ENCODE results near the gene HBB. TPM values are rescaled to one million over a fixed set of nuclear protein-coding genes. Genes with fewer than 3 reads are reported as not detected.

Gene HBB
- polyA plus RNA-seq, 1 donor from 2014 or later: 60.1 TPM

DNA sequence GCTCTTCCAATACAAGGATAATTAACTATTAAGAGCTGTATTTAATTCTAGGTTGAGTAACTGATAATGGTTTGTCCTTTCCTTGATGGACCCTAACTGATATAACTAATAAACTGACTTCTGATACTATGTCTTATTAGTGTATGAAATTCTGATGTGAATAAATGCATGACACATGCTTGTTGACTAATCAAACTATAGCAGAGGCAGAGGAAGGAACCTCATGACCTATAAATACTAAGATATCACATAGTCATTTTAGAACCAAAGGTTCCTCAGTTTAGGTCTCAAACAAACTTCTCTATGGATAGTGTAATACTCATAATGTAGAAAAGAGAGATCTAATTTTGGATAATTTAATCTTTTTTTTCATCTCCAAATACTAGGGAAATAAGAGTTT lies 12.2 kb upstream of the HBB start:
- H3K4me1 Mint-ChIP-seq: peaks cover 0 to 4% (median 0%) of the 10 kb centered on the region in 3 donors
- H3K4me3 Mint-ChIP-seq: no peak overlapping the region
- no peaks in the 10 kb centered on the region for H3K9me3 Mint-ChIP-seq
- no peak overlapping the region for H3K27ac Mint-ChIP-seq
- H3K27me3 Mint-ChIP-seq: peaks cover 4% of the 10 kb centered on the region
- H3K36me3 Mint-ChIP-seq: no peaks in the 10 kb centered on the region

DNA sequence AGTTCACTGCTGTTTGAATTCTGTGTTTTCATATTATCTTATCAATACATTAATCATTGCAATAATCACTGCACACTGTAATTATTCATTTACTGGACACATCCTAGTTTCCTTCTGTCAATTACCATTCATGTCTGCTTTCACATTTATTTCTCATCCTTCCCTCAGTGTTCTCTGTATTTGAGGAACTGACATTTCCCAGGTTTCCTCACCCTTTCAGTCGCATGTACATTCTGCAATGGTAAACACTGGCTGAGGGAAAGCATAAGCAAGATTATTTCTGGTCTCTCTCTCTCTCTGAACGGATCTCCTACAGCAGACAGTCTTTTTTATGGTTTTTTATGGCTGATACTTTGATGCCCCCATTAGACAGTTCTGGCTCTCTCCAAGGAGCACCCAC lies 11.6 kb upstream of the HBB start:
- peaks cover 4% of the 10 kb centered on the region for H3K27me3 Mint-ChIP-seq
- no peaks in the 10 kb centered on the region for H3K9me3 Mint-ChIP-seq
- no peaks in the 10 kb centered on the region for H3K36me3 Mint-ChIP-seq
- peaks cover 0 to 4% (median 0%) of the 10 kb centered on the region in 3 donors for H3K4me1 Mint-ChIP-seq
- no peak overlapping the region for H3K4me3 Mint-ChIP-seq
- H3K27ac Mint-ChIP-seq: no peak overlapping the region

DNA sequence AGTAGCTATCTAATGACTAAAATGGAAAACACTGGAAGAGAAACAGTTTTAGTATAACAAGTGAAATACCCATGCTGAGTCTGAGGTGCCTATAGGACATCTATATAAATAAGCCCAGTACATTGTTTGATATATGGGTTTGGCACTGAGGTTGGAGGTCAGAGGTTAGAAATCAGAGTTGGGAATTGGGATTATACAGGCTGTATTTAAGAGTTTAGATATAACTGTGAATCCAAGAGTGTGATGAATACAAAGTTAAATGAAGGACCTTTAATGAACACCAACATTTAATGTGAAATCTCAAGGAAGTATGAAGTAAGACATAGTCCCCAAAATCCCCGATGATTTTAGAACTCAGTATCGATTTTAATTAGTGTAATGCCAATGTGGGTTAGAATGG lies 10.5 kb upstream of the HBB start:
- Mint-ChIP-seq H3K4me1 (peaks cover 0 to 4% (median 0%) of the 10 kb centered on the region in 3 donors), H3K4me3 (no peak overlapping the region), H3K27me3 (peaks cover 4% of the 10 kb centered on the region), H3K9me3 (no peaks in the 10 kb centered on the region), H3K27ac (no peak overlapping the region), H3K36me3 (no peaks in the 10 kb centered on the region)

DNA sequence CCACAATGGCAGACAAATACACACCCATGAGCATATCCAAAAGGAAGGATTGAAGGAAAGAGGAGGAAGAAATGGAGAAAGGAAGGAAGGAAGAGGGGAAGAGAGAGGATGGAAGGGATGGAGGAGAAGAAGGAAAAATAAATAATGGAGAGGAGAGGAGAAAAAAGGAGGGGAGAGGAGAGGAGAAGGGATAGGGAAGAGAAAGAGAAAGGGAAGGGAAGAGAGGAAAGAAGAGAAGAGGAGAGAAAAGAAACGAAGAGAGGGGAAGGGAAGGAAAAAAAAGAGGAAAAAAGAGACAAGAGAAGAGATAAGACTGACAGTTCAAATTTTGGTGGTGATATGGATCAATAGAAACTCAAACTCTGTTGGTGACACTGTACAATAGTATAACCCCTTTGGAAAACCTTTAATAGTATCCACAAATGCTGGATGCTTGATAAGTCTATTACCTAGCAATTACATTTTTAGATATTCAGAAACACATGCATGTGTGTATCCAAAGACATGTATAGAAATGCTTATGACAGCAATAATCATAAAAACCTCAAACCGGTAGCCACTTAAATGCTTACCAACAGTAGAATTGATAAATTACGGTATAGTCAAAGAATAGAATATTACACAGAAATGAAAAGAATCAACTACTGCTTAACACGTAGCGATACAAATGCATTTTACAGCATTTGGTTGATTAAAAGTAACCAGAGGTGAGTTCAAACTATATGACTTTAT lies 8.7 kb upstream of the HBB start:
- H3K36me3 Mint-ChIP-seq: no peaks in the 10 kb centered on the region
- no peak overlapping the region for H3K4me3 Mint-ChIP-seq

DNA sequence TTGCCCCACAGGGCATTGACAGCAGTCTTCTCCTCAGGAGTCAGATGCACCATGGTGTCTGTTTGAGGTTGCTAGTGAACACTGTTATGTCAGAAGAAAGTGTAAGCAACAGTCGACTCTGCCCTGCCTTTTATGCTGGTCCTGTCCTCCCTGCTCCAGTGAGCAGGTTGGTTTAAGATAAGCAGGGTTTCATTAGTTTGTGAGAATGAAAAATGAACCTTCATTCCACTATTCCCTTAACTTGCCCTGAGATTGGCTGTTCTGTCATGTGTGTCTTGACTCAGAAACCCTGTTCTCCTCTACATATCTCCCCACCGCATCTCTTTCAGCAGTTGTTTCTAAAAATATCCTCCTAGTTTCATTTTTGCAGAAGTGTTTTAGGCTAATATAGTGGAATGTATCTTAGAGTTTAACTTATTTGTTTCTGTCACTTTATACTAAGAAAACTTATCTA lies 7.5 kb upstream of the HBB start, which contains the start of gene HBD:
HBD (minus strand) TSS at position 103 of the 454 bp plus-strand sequence; CDS start at position 53, 50 bp downstream.
- H3K9me3 Mint-ChIP-seq: no peaks in the 10 kb centered on the region
- peaks cover 0 to 4% (median 0%) of the 10 kb centered on the region in 3 donors for H3K4me1 Mint-ChIP-seq
- no peaks in the 10 kb centered on the region for H3K36me3 Mint-ChIP-seq
- H3K27me3 Mint-ChIP-seq: peaks cover 3% of the 10 kb centered on the region
- H3K4me3 Mint-ChIP-seq: no peak within 1 kb of the TSS
- no peak within 1 kb of the TSS for H3K27ac Mint-ChIP-seq

More for the DNA sequence above, 8.7 kb upstream of the HBB start:
- no peak overlapping the region for H3K27ac Mint-ChIP-seq
- peaks cover 0 to 4% (median 0%) of the 10 kb centered on the region in 3 donors for H3K4me1 Mint-ChIP-seq
- no peaks in the 10 kb centered on the region for H3K9me3 Mint-ChIP-seq
- peaks cover 3% of the 10 kb centered on the region for H3K27me3 Mint-ChIP-seq

DNA sequence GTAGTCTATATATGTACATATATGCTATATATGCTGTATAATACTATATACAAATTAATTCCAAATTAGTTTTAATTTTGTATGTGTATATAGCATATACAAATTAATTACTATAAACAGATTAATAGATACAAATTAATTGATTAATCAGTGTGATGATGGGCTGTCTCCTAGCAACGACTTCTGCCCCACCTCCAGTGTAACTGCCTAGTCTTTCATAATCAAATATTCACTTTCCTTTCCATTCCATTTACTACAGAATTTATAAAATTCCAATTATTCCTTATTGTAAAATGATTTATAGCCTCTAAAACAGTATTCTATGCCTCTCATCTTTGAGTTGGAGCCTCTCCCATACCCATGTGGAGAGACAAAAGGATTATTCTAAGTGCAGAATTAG lies 6.4 kb upstream of the HBB start:
- peaks cover 0 to 4% (median 0%) of the 10 kb centered on the region in 3 donors for H3K4me1 Mint-ChIP-seq
- H3K4me3 Mint-ChIP-seq: no peak overlapping the region
- peaks cover 3% of the 10 kb centered on the region for H3K27me3 Mint-ChIP-seq
- H3K36me3 Mint-ChIP-seq: no peaks in the 10 kb centered on the region
- H3K27ac Mint-ChIP-seq: no peak overlapping the region
- H3K9me3 Mint-ChIP-seq: no peaks in the 10 kb centered on the region

DNA sequence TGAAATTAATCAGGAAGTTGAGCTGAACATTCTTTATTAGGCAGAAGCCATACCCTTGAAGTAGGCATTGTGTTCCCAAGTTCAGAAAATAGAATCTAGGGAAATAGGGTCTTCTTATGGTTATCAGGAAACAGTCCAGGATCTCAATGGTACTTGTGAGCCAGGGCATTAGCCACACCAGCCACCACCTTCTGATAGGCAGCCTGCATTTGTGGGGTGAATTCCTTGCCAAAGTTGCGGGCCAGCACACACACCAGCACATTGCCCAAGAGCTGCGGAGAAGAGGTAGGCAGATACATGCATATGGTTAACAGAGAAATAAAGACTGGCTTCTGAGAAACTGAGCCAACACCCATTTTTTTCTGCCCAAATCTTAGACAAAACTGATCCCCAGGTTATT lies 6.0 kb upstream of the HBB start:
- H3K4me3 Mint-ChIP-seq: no peak overlapping the region

DNA sequence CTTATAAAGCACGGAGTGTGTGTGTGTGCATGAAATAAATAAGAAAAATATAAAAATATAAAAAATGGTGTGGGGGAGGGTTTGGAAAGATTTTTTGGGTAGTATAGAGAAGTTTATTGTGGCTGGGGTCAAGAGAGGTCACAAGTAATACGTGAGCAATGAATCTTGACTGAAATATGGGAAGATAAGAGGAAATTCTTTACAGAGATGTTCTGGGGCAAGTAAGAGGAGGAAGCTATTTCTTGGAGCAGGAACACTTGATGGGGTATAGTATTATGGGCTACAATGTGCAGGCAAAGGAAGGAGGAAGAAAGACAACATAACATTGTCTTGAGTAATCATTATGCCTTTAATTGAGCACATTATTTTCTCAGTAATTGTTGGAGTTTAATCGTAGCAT lies 5.3 kb upstream of the HBB start:
- H3K36me3 Mint-ChIP-seq: no peaks in the 10 kb centered on the region
- peaks cover 3% of the 10 kb centered on the region for H3K27me3 Mint-ChIP-seq
- H3K27ac Mint-ChIP-seq: no peak overlapping the region
- H3K4me3 Mint-ChIP-seq: no peak overlapping the region
- no peaks in the 10 kb centered on the region for H3K9me3 Mint-ChIP-seq
- H3K4me1 Mint-ChIP-seq: peaks cover 0 to 4% (median 0%) of the 10 kb centered on the region in 3 donors

More for the DNA sequence above, 6.0 kb upstream of the HBB start:
- H3K9me3 Mint-ChIP-seq: no peaks in the 10 kb centered on the region
- H3K27me3 Mint-ChIP-seq: peaks cover 3% of the 10 kb centered on the region
- no peaks in the 10 kb centered on the region for H3K36me3 Mint-ChIP-seq
- no peak overlapping the region for H3K27ac Mint-ChIP-seq
- peaks cover 0 to 4% (median 0%) of the 10 kb centered on the region in 3 donors for H3K4me1 Mint-ChIP-seq

DNA sequence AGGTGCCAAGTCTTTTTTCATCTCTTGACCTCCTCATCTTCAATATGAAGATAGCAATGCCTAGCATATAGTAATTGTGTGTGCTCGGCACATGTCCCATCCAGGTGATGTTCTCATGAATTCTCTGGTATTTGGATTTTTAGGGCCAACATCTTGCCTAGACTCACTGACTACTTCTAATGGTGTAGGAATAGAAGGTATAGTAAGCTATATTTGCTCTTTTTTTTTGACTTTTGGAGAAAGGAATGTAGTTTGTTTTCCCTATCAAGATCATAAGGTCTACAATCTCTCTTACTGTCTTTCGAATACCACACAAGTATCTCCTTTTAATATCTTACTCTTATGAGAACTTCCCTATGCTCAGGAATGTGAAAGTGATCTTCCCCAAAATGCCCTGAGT lies 4.2 kb upstream of the HBB start:
- Mint-ChIP-seq H3K36me3 (no peaks in the 10 kb centered on the region), H3K4me1 (peaks cover 0 to 4% (median 0%) of the 10 kb centered on the region in 3 donors), H3K4me3 (no peak overlapping the region), H3K9me3 (no peaks in the 10 kb centered on the region), H3K27ac (no peak overlapping the region), H3K27me3 (peaks cover 2% of the 10 kb centered on the region)

DNA sequence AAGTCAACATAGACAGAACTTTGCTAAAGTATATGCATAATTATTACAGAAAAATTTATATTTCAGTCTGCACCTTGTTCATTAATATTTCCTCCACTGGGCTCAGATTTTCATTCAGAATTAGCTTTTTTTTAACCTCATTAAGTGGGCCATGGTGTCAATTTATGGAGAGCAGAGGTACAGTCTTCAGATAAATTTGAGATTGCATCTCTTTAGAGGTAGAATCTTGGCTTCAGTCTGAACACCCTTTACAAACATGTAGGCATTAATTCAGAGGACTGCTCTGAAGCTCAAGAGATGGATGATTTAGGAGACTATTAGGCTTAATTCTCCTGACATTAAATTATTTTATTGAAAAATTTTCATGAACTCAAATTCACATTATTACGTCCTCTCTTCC lies 3.4 kb upstream of the HBB start:
- Mint-ChIP-seq H3K36me3 (no peaks in the 10 kb centered on the region), H3K9me3 (no peaks in the 10 kb centered on the region), H3K4me3 (no peak overlapping the region), H3K27ac (no peak overlapping the region), H3K4me1 (peaks cover 0 to 4% (median 0%) of the 10 kb centered on the region in 3 donors), H3K27me3 (peaks cover 2% of the 10 kb centered on the region)

DNA sequence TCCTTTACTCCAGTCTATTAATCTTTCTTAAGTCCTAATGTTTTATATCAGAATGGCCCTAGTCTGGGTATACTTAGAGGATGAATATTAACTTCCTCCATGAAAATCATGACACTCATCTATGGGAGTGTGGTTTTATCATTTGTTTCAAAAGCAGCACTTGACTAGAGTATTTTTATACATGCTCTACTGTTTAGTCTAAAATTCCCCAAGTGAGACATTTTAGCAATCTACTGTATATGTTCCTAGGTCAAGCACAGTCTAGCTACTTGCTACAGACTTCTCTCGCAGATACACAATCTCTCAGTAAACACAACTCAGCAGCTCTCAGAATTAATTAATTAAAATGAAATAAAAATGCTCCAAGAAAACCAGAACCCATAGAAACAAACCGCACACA lies 2.9 kb upstream of the HBB start:
- Mint-ChIP-seq H3K4me1 (peaks cover 0 to 4% (median 0%) of the 10 kb centered on the region in 3 donors), H3K27me3 (peaks cover 2% of the 10 kb centered on the region), H3K9me3 (no peaks in the 10 kb centered on the region), H3K27ac (no peak overlapping the region), H3K4me3 (no peak overlapping the region), H3K36me3 (no peaks in the 10 kb centered on the region)

DNA sequence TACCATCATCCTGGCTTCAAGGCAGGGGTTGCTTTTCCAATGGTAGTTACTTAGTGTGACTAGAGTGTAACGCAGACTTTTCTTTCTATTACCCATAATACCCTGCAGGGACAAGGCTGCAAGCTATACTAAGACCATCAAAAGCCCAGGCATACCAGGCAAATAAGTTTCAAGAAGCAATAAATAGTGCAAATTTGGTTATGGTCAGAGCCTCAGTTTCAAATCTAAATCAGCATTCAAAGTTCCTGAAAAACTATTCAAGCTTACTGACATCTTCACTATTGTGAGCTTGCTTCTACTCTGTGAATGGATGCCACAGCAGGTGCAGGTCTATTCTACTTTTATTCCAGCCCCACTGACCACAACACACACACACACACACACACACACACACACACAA lies 2.5 kb upstream of the HBB start:
- Mint-ChIP-seq H3K27ac (no peak overlapping the region), H3K27me3 (no peaks in the 10 kb centered on the region), H3K9me3 (no peaks in the 10 kb centered on the region), H3K4me3 (no peak overlapping the region), H3K36me3 (no peaks in the 10 kb centered on the region), H3K4me1 (peaks cover 0 to under 1% (median 0%) of the 10 kb centered on the region in 3 donors)

DNA sequence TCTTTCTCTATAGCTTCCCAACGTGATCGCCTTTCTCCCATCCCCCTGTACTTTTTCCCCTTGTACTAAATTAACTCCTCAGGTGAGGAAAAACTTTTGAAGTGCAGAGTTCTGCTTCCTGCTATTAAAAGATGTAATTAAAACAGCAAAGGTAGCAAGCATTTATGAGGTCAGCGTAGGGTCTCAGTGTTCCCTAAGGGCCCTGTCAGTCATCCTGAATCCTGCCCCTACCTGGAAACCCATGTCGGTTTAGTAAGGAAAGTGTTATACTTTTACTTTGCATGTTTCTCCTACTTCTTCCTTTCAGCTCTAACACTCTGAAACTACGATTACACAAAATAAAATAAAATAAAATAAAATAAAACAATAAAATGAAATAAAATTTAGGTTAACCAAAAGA lies 1.3 kb upstream of the HBB start:
- H3K9me3 Mint-ChIP-seq: no peaks in the 10 kb centered on the region
- no peaks in the 10 kb centered on the region for H3K36me3 Mint-ChIP-seq
- no peak overlapping the region for H3K27ac Mint-ChIP-seq
- H3K27me3 Mint-ChIP-seq: peaks cover 2% of the 10 kb centered on the region
- no peak overlapping the region for H3K4me3 Mint-ChIP-seq
- H3K4me1 Mint-ChIP-seq: no peaks in the 10 kb centered on the region

DNA sequence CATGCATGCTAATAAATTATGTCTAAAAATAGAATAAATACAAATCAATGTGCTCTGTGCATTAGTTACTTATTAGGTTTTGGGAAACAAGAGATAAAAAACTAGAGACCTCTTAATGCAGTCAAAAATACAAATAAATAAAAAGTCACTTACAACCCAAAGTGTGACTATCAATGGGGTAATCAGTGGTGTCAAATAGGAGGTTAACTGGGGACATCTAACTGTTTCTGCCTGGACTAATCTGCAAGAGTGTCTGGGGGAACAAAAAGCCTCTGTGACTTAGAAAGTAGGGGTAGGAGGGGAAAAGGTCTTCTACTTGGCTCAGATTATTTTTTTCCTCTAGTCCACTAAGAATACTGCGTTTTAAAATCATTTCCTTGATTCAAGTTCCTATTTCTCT lies 810 bp upstream of the HBB start:
- H3K36me3 Mint-ChIP-seq: no peaks in the 10 kb centered on the region
- H3K4me1 Mint-ChIP-seq: no peaks in the 10 kb centered on the region
- H3K4me3 Mint-ChIP-seq: no peak overlapping the region
- H3K27me3 Mint-ChIP-seq: peaks cover 2% of the 10 kb centered on the region
- no peak overlapping the region for H3K27ac Mint-ChIP-seq
- H3K9me3 Mint-ChIP-seq: no peaks in the 10 kb centered on the region

DNA sequence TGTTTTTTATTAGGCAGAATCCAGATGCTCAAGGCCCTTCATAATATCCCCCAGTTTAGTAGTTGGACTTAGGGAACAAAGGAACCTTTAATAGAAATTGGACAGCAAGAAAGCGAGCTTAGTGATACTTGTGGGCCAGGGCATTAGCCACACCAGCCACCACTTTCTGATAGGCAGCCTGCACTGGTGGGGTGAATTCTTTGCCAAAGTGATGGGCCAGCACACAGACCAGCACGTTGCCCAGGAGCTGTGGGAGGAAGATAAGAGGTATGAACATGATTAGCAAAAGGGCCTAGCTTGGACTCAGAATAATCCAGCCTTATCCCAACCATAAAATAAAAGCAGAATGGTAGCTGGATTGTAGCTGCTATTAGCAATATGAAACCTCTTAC lies 1.4 kb downstream of the HBB start:
- H3K9me3 Mint-ChIP-seq: no peaks in the 10 kb centered on the region
- H3K4me1 Mint-ChIP-seq: no peaks in the 10 kb centered on the region
- H3K27ac Mint-ChIP-seq: no peak overlapping the region
- no peaks in the 10 kb centered on the region for H3K36me3 Mint-ChIP-seq
- peaks cover 2% of the 10 kb centered on the region for H3K27me3 Mint-ChIP-seq
- no peak overlapping the region for H3K4me3 Mint-ChIP-seq

Data from IgD-negative memory B cell (primary cell).